OCI-LY1 (cell line): ENCODE measurements around the gene KAT2B.

Experiments
- H2AFZ ChIP-seq: fragments of 200-600 bp; sonication (generic), shearing (Covaris generic); 2 replicates; pipeline ENCODE4 v1.6.0; 2014; ENCODE audit warnings: antibody characterized with exemption, mild to moderate bottlenecking, low read length
- H3F3A ChIP-seq: fragments of 200-600 bp; sonication (generic), shearing (Covaris generic); 2 replicates; pipeline ENCODE4 v1.6.0; 2014; ENCODE audit warnings: mild to moderate bottlenecking, antibody characterized with exemption, low read length, moderate library complexity; ENCODE audit not compliant: insufficient read depth
- H3K27ac ChIP-seq: fragments of 200-600 bp; sonication (generic); 2 replicates; pipeline ENCODE4 v1.5.1; 2014; ENCODE audit warnings: low read length, mixed run types, mild to moderate bottlenecking, low read depth; ENCODE audit not compliant: poor library complexity, severe bottlenecking
- H3K27me3 ChIP-seq: fragments of 200-600 bp; sonication (generic); 2 replicates; pipeline ENCODE4 v1.6.0; 2014; ENCODE audit warnings: antibody characterized with exemption, mild to moderate bottlenecking, low read length, moderate library complexity; ENCODE audit not compliant: insufficient read depth
- H3K36me3 ChIP-seq: fragments of 200-600 bp; sonication (generic); 2 replicates; pipeline ENCODE4 v1.6.1; 2014; ENCODE audit warnings: mild to moderate bottlenecking, antibody characterized with exemption, low read length, moderate library complexity, mixed read lengths; ENCODE audit not compliant: insufficient read depth
- H3K4me1 ChIP-seq: fragments of 200-600 bp; sonication (generic); 2 replicates; pipeline ENCODE4 v1.5.1; 2014; ENCODE audit warnings: mild to moderate bottlenecking, low read length, moderate library complexity; ENCODE audit not compliant: insufficient read depth, severe bottlenecking
- H3K4me2 ChIP-seq: fragments of 200-600 bp; sonication (generic), shearing (Covaris generic); 2 replicates; pipeline ENCODE4 v1.6.1; 2014; ENCODE audit warnings: low read length
- H3K4me3 ChIP-seq: fragments of 200-600 bp; sonication (generic); 2 replicates; pipeline ENCODE4 v1.5.1; 2014; ENCODE audit warnings: low read length, low read depth, mild to moderate bottlenecking, mixed read lengths; ENCODE audit not compliant: poor library complexity, severe bottlenecking
- H3K79me2 ChIP-seq: fragments of 200-600 bp; shearing (Covaris generic); 2 replicates; pipeline ENCODE4 v1.6.1; 2016; ENCODE audit warnings: mixed run types, low read length, mixed read lengths; ENCODE audit not compliant: insufficient read depth
- H3K9ac ChIP-seq: fragments of 200-600 bp; sonication (generic), shearing (Covaris generic); 2 replicates; pipeline ENCODE4 v1.6.1; 2014; ENCODE audit warnings: mild to moderate bottlenecking, low read length, mixed read lengths
- H3K9me2 ChIP-seq: fragments of 200-600 bp; sonication (generic), shearing (Covaris generic); 2 replicates; pipeline ENCODE4 v1.6.1; 2014; ENCODE audit warnings: low read depth, mild to moderate bottlenecking, low read length, mixed read lengths
- H3K9me3 ChIP-seq: fragments of 200-600 bp; shearing (Covaris generic); 2 replicates; pipeline ENCODE4 v1.6.1; 2014; ENCODE audit warnings: low read length, mixed read lengths
- H4K20me1 ChIP-seq: fragments of 200-600 bp; sonication (generic), shearing (Covaris generic); 2 replicates; pipeline ENCODE4 v1.6.0; 2016; ENCODE audit warnings: mild to moderate bottlenecking, low read length; ENCODE audit not compliant: insufficient read depth
- EZH2 ChIP-seq: fragments of 200-600 bp; sonication (generic), shearing (Covaris generic); IDR thresholded peaks from 2 replicates; pipeline ENCODE4 v1.8.0; 2017; ENCODE audit warnings: borderline replicate concordance, mixed run types, mild to moderate bottlenecking, antibody characterized with exemption, low read length, moderate library complexity, mixed read lengths
- TF ChIP-seq, protein P1 (sequence below): fragments of 200-600 bp; sonication (generic), shearing (Covaris generic); IDR thresholded peaks from 2 replicates; pipeline ENCODE4 v1.5.1; 2017; ENCODE audit warnings: mild to moderate bottlenecking, antibody characterized with exemption, low read length, moderate library complexity, mixed read lengths

The KAT2B gene

GRCh38 chr3:20091331-20092047 lies 51.2 kb downstream of the KAT2B start:
- peaks cover 11% of the 10 kb centered on the region; the same call in 1 of the 2 replicates for H3K9me3 ChIP-seq
- no peaks in the 10 kb centered on the region for H4K20me1 ChIP-seq
- no peak overlapping the region for H3K4me3 ChIP-seq
- H3K27me3 ChIP-seq, result no peaks in the 10 kb centered on the region
- H3K4me1 ChIP-seq, result no peaks in the 10 kb centered on the region
- no peak overlapping the region for H3K9ac ChIP-seq
- TF ChIP-seq EZH2, result no peak
- TF ChIP-seq, protein P1, sequence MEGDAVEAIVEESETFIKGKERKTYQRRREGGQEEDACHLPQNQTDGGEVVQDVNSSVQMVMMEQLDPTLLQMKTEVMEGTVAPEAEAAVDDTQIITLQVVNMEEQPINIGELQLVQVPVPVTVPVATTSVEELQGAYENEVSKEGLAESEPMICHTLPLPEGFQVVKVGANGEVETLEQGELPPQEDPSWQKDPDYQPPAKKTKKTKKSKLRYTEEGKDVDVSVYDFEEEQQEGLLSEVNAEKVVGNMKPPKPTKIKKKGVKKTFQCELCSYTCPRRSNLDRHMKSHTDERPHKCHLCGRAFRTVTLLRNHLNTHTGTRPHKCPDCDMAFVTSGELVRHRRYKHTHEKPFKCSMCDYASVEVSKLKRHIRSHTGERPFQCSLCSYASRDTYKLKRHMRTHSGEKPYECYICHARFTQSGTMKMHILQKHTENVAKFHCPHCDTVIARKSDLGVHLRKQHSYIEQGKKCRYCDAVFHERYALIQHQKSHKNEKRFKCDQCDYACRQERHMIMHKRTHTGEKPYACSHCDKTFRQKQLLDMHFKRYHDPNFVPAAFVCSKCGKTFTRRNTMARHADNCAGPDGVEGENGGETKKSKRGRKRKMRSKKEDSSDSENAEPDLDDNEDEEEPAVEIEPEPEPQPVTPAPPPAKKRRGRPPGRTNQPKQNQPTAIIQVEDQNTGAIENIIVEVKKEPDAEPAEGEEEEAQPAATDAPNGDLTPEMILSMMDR, result no peak
- H2AFZ ChIP-seq, result no peak overlapping the region
- no peak overlapping the region for H3K27ac ChIP-seq
- no peak overlapping the region for H3K4me2 ChIP-seq
- H3K79me2 ChIP-seq, result no peaks in the 10 kb centered on the region
- H3F3A ChIP-seq, result no peaks in the 10 kb centered on the region
- peaks cover 25% of the 10 kb centered on the region for H3K36me3 ChIP-seq
- no peaks in the 10 kb centered on the region for H3K9me2 ChIP-seq

GRCh38 chr3:20095470-20095869 lies 55.2 kb downstream of the KAT2B start:
- no peak overlapping the region for H3K27ac ChIP-seq
- peaks cover under 1% of the 10 kb centered on the region; the same call in 1 of the 2 replicates for H3K9me3 ChIP-seq
- no peak overlapping the region for H3K9ac ChIP-seq
- peaks cover 11% of the 10 kb centered on the region for H3K36me3 ChIP-seq
- no peak overlapping the region for H3K4me2 ChIP-seq
- no peaks in the 10 kb centered on the region for H3K27me3 ChIP-seq
- no peaks in the 10 kb centered on the region for H3F3A ChIP-seq
- H3K9me2 ChIP-seq, result no peaks in the 10 kb centered on the region
- H3K79me2 ChIP-seq, result no peaks in the 10 kb centered on the region
- H3K4me3 ChIP-seq, result no peak overlapping the region
- no peaks in the 10 kb centered on the region for H4K20me1 ChIP-seq
- TF ChIP-seq EZH2, result no peak
- TF ChIP-seq, protein P1, result no peak
- H3K4me1 ChIP-seq, result no peaks in the 10 kb centered on the region
- H2AFZ ChIP-seq, result no peak overlapping the region

DNA sequence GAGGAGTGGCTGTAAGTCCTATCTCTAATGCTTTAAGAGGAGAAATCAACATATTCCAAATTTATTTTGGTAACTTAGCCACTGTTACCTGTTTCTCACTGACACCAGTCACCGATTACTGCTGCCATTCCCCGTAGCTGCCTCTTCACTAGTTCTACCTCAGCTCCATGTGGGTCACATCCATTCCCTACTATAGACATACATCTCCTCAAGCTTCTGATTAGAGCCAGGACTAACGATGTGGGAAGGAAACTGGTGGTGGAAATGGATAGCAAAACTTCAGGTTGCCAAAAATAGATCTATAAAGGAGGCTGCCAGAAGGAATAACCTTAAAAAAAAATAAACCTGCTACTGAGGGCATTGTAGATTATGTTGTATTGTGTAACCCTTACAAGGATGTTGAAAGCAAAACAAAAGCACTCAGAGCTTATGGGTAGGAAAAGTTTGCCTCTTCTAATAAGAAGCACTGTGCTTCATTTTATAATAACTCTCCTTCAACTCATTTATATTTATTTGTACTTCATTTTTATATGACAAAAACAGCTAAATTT lies 56.0 kb downstream of the KAT2B start:
- Histone ChIP-seq H3K4me3 (no peak overlapping the region), H3K79me2 (no peaks in the 10 kb centered on the region), H3K9ac (no peak overlapping the region), H3K27me3 (no peaks in the 10 kb centered on the region), H3K9me2 (no peaks in the 10 kb centered on the region), H3K9me3 (no peaks in the 10 kb centered on the region), H3K4me1 (no peaks in the 10 kb centered on the region), H3K27ac (no peak overlapping the region), H3F3A (no peaks in the 10 kb centered on the region), H2AFZ (no peak overlapping the region), H3K36me3 (peaks cover 10% of the 10 kb centered on the region), H3K4me2 (no peak overlapping the region), H4K20me1 (no peaks in the 10 kb centered on the region)
- no peak for TF ChIP-seq EZH2
- TF ChIP-seq, protein P1, result no peak
